Adipocyte (in vitro differentiated cells): ENCODE data around the gene FAP.
A peak's percentile ranks its signal among the peaks of the same experiment; 100 is the strongest.

ENCODE experiments used
- DNase-seq: peaks from one replicate; pipeline ENCODE4 v3.0.0-alpha.2; 2015; ENCODE audit warnings: low read depth
- H3K27me3 ChIP-seq: replicated peaks from 2 replicates; pipeline ENCODE4 v1.7.0; 2013; ENCODE audit warnings: mild to moderate bottlenecking, low read length, moderate library complexity; ENCODE audit not compliant: control insufficient read depth, insufficient read depth
- H3K36me3 ChIP-seq: 2 replicates; pipeline ENCODE4 v1.7.0; 2013; ENCODE audit warnings: low read length, mild to moderate bottlenecking, moderate library complexity; ENCODE audit not compliant: control insufficient read depth, insufficient read depth, severe bottlenecking
- H3K4me1 ChIP-seq: 2 replicates; pipeline ENCODE4 v1.7.0; 2013; ENCODE audit warnings: mild to moderate bottlenecking, low read length, moderate library complexity; ENCODE audit not compliant: control insufficient read depth, insufficient read depth
- H3K4me3 ChIP-seq: 2 replicates; pipeline ENCODE4 v1.7.0; 2013; ENCODE audit warnings: mild to moderate bottlenecking, low read length, moderate library complexity
- H3K9ac ChIP-seq: 2 replicates; pipeline ENCODE4 v1.7.0; 2013; ENCODE audit warnings: mild to moderate bottlenecking, low read length, moderate library complexity
- H3K9me3 ChIP-seq: 2 replicates; pipeline ENCODE4 v1.7.0; 2013; ENCODE audit warnings: mild to moderate bottlenecking, low read length, moderate library complexity; ENCODE audit not compliant: control insufficient read depth

FAP gene, protein sequence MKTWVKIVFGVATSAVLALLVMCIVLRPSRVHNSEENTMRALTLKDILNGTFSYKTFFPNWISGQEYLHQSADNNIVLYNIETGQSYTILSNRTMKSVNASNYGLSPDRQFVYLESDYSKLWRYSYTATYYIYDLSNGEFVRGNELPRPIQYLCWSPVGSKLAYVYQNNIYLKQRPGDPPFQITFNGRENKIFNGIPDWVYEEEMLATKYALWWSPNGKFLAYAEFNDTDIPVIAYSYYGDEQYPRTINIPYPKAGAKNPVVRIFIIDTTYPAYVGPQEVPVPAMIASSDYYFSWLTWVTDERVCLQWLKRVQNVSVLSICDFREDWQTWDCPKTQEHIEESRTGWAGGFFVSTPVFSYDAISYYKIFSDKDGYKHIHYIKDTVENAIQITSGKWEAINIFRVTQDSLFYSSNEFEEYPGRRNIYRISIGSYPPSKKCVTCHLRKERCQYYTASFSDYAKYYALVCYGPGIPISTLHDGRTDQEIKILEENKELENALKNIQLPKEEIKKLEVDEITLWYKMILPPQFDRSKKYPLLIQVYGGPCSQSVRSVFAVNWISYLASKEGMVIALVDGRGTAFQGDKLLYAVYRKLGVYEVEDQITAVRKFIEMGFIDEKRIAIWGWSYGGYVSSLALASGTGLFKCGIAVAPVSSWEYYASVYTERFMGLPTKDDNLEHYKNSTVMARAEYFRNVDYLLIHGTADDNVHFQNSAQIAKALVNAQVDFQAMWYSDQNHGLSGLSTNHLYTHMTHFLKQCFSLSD

DNA sequence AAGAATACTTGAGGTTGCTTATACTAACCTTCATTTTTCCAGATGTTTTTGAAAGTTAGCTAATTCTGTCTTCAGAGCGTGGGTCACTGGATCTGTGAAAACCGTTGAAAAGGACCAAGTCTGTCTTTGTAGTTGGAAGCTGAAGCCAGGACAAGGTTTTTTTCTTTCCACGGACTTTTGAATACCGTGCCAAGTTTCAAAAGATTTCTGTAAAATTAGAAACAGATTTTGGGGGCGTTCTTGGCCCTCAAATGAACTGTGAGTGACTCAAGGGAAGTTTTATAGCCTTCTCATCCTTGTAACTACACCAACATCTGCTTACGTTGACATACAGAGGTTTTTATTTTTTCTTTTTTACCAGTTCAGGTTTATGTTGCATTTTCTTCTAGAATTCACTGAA is at the start of gene FAP:
FAP (minus strand) TSS at position 152 of the 400 bp plus-strand sequence; CDS start at position 34, 118 bp downstream.
- H3K36me3 ChIP-seq: peaks cover 3% of the 10 kb centered on the region
- H3K9me3 ChIP-seq: no peaks in the 10 kb centered on the region
- peak within 1 kb of the TSS; percentile 91 for H3K9ac ChIP-seq
- peak; percentile 97 for DNase-seq
- peak within 1 kb of the TSS; percentile 80 for H3K4me3 ChIP-seq
- peaks cover 55% of the 10 kb centered on the region for H3K4me1 ChIP-seq
- no peaks in the 10 kb centered on the region for H3K27me3 ChIP-seq

DNA sequence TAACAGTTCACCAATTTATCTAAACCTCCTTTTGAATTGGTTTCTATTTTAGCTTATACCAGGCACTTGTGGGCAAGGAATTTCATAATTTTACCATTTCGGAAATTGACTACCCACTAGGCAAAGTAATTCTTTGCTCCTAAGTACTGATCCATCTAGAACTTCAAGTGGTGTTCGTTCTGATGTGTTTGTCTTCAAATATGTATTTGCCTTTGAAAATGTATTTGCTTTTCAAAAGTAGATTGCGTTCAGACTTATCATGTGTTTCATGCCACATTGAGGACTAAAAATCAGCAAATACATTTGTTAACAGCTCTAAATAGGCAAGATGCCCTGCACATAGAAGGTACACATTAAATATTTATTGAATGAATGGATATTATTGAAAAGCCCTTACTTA is 48.5 kb upstream of the FAP start:
- DNase-seq: no peak
- H3K9me3 ChIP-seq: no peaks in the 10 kb centered on the region
- H3K4me3 ChIP-seq: no peak overlapping the region
- H3K4me1 ChIP-seq: peaks cover 13% of the 10 kb centered on the region
- H3K27me3 ChIP-seq: no peaks in the 10 kb centered on the region
- no peak overlapping the region for H3K9ac ChIP-seq
- no peaks in the 10 kb centered on the region for H3K36me3 ChIP-seq

DNA sequence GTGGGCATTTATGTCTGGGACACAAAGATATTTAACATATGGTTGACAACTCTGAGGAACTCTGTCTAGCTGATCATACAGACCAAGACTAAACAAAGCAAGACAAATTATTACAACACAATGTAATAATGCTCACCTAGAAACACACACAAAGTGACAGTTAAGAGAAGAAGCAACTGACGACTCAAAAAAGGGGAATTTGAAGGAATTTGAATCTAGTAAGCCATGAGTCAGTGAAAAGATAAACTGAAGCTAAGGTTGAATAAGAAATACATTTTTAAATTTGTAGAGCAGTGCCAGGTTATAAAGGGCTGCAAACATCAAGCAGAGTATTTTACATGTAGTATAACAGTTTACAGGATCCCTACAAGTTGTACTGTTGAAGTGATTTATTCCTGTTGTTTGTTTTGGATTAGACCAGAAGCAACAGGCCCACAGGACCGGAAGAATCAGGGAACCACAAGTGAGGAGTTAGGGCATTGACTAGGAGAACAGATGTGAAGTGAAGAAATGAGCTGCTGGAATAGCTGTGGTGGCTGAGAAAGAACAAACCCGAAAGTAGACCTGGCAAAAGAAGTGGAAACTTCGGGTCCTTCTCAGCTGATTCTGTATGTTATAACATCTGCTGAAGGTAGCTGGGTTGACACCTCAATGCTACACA is 39.6 kb upstream of the FAP start:
- H3K9ac ChIP-seq: no peak overlapping the region
- H3K9me3 ChIP-seq: no peaks in the 10 kb centered on the region
- H3K4me1 ChIP-seq: no peaks in the 10 kb centered on the region
- no peak for DNase-seq
- no peak overlapping the region for H3K4me3 ChIP-seq
- no peaks in the 10 kb centered on the region for H3K27me3 ChIP-seq
- no peaks in the 10 kb centered on the region for H3K36me3 ChIP-seq

DNA sequence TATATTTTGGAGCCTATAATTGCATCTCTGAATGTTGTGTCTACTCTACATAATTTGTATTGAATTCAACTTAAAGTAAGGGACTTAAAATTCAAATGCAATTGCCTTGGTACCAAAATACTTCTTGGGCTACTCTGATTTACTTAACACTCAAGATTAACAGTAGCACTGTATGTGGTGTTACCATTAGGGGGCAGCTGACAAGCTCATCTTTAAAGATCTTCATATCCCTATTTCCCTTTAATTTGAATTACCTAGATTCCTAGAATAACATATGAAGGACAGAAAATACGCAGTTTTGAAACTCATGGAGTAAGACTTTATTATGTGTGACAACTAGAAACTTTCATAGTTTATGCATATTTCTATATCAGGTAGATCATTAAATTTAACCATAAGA is 37.4 kb upstream of the FAP start:
- Histone ChIP-seq H3K27me3 (no peaks in the 10 kb centered on the region), H3K4me1 (no peaks in the 10 kb centered on the region), H3K9me3 (no peaks in the 10 kb centered on the region), H3K4me3 (no peak overlapping the region), H3K9ac (no peak overlapping the region), H3K36me3 (no peaks in the 10 kb centered on the region)
- no peak for DNase-seq

DNA sequence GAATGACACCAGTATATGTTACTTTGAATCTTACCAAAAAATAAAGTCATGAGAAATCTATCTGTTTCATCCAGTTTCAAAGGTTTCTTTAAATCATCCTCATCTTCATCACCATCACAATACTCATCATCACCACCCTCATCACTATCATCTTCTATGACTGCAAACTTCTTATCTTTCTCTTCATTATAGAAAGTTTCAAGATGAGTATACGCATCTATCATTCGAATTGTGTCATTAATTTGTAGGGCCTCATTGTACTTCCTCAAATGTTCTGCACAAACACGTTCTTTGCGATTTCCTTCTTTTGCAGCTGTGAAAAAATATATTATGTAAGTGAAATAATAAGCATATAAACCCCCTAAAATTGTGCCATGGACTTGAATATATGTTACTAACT is 34.1 kb upstream of the FAP start:
- no peak overlapping the region for H3K9ac ChIP-seq
- H3K4me3 ChIP-seq: no peak overlapping the region
- H3K9me3 ChIP-seq: no peaks in the 10 kb centered on the region
- no peaks in the 10 kb centered on the region for H3K27me3 ChIP-seq
- no peak for DNase-seq
- no peaks in the 10 kb centered on the region for H3K36me3 ChIP-seq
- no peaks in the 10 kb centered on the region for H3K4me1 ChIP-seq

DNA sequence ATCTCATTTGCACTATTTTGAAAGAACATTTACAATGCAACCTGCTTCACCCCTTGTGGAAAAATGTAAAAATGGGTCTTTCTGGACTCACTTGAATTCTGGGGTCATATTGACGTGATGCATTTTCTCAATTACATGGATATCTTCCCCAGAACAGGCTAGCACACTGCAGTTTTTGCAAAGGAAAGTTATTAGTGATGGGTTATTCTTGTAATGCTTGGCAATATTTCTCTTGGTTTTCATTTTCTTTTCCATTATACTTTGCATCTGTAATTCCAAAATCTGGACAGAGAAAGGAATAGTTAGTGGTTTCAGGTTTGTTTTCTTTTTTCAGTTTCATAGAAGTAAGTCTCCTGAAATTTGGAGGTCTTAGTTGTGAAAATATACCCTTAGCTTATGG is 24.8 kb upstream of the FAP start:
- H3K4me3 ChIP-seq: no peak overlapping the region
- no peak for DNase-seq
- no peaks in the 10 kb centered on the region for H3K9me3 ChIP-seq
- peaks cover 14% of the 10 kb centered on the region for H3K4me1 ChIP-seq
- no peaks in the 10 kb centered on the region for H3K27me3 ChIP-seq
- no peak overlapping the region for H3K9ac ChIP-seq
- no peaks in the 10 kb centered on the region for H3K36me3 ChIP-seq

DNA sequence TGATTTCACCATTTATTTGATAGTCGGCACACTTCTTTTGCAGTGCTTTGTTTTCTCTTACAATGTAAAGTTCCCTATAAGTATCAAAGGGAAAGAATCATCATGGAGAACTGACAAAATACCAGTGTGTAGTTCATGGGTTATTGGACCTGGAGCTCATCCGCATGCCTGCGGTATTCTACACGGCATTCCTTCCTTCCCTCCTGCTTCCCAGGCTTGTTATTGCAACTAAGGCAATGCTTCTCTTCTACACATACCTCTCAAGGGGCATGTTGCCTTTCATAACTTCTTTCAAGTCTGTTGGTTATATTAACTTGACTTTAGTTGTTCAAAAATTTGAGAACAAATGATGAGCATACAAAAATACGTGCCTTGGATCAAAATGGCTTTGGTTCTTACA is 24.3 kb upstream of the FAP start:
- Histone ChIP-seq H3K9ac (no peak overlapping the region), H3K27me3 (no peaks in the 10 kb centered on the region), H3K9me3 (no peaks in the 10 kb centered on the region), H3K4me1 (peaks cover 14% of the 10 kb centered on the region), H3K4me3 (no peak overlapping the region), H3K36me3 (no peaks in the 10 kb centered on the region)
- DNase-seq: no peak

DNA sequence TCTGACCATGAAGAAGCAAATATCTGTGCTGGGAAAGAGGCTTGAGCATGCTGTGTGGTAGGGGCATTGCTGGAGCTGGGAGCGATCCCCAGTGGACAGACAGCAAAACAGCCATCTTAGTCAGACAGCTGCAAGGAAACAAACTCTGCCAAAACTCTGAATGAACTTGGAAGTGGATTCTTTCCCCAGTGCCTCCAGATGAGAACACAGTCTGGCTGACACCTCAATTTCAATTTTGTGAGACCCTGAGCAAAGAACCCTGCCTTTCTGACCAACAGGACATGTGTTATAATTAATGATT is 23.2 kb upstream of the FAP start:
- Histone ChIP-seq H3K4me3 (no peak overlapping the region), H3K9ac (no peak overlapping the region), H3K9me3 (no peaks in the 10 kb centered on the region), H3K27me3 (no peaks in the 10 kb centered on the region), H3K4me1 (peaks cover 21% of the 10 kb centered on the region), H3K36me3 (no peaks in the 10 kb centered on the region)
- no peak for DNase-seq

DNA sequence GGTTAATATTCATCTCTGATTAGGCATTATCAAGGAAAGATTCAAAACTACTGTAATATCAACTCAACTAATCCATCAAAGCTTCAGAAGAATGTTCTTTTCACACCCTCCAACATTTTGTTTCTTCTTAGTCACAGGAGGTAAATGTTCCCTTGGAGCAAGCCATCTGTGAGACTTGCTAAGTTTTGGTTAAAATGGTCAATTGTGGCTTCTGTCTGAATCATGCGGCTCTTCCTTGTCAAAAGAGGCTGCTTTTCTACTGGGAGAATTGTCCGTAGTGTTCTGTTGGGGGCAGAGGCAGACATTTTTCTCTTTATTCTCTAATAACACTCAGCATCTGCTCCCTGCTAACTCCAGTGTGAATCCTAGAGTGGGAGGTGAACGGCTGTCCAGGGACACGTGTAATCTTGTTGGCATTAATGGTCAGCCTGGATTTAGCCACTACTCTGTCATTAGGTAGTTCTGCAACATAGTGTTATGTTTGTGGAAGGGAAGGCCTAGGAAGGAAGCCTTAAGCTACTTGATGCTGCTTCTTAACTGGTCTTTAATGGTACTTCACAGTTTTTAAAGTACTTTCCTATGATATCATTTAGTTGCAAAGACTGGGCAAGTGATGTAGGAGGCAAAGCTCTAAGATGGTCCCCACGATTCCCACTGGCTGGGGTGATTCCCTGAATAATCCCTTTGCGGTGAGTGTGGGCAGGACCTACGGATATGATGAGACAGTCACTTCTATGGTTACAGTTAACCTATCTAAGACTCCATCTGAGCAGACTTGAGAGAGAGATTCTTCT is 22.6 kb upstream of the FAP start:
- no peak for DNase-seq
- Histone ChIP-seq H3K4me3 (no peak overlapping the region), H3K9ac (no peak overlapping the region), H3K4me1 (peaks cover 26% of the 10 kb centered on the region), H3K27me3 (no peaks in the 10 kb centered on the region), H3K9me3 (no peaks in the 10 kb centered on the region), H3K36me3 (no peaks in the 10 kb centered on the region)

DNA sequence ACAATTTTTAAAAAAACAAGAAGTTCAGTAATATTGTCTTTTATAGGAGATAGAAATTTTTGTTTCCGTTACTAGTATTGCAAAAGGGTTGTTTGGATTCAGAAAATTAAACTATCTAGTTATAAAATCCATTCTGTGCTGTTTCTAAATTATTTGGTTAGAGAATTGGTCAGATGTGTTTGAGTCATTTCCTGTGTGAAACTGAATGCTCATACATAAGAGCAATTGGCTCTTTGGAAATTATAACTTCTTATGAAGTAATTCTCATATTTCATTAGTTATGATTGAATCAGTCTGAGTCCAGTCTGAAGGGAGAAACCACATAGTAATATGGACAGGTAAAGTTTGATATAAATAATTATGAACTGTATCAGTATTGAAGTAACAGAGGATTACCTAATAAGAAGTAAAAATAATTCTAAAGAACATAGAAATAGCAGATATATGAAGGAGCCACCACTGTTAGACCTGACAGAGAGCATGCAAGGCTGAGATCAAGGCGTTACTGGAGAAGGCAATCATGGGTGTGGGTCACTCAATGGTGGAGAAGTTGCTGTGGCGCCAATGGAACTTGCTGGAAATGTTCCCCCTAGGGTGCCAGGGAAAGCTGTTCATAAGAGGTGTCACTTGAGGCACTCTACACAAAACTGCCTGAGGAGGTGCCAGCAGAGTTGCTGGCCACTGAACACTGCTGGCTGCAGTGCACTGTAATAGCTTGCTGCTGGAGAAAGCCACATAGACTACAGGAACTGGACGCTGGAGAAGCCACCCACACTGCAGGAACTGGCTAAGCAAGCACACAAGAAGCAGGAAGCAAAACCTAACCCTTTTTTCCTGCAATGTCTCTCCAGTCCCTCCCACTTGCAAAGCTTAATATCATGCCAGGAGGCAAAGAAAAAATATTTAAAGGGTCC is 18.0 kb upstream of the FAP start:
- Histone ChIP-seq H3K36me3 (no peaks in the 10 kb centered on the region), H3K9ac (peak overlapping the region; percentile 77), H3K4me3 (peak overlapping the region; percentile 73), H3K4me1 (peaks cover 61% of the 10 kb centered on the region), H3K27me3 (no peaks in the 10 kb centered on the region), H3K9me3 (no peaks in the 10 kb centered on the region)
- peak; percentile 61 for DNase-seq
